Stimulated activated CD4-positive, alpha-beta T cell treated with anti-CD3 and anti-CD28 coated beads, Interleukin-1b, Interleukin-23, amount 100 ng/mL, for 48 hours (primary cell): ENCODE data around the gene PAPPA.

Experiments used
- DNase-seq: peaks from one replicate; pipeline ENCODE4 v3.0.0-alpha.2; 2020

Gene PAPPA

GRCh38 chr9:116152390-116152789 is 1.2 kb upstream of the PAPPA start:
- no peak for DNase-seq

GRCh38 chr9:116152941-116153764 is 438 bp upstream of the PAPPA start:
- no peak for DNase-seq

- DNase-seq: no peak
Measured at GRCh38 chr9:116154334-116154975, 864 bp downstream of the PAPPA start.

- no peak for DNase-seq
Measured at GRCh38 chr9:116154976-116155697, 1.5 kb downstream of the PAPPA start.

- DNase-seq: no peak
Measured at GRCh38 chr9:116155698-116156039, 2.1 kb downstream of the PAPPA start.

- no peak for DNase-seq
Measured at GRCh38 chr9:116156621-116157314, 3.2 kb downstream of the PAPPA start.

- no peak for DNase-seq
Measured at GRCh38 chr9:116157436-116158138, 4.0 kb downstream of the PAPPA start.

- DNase-seq: no peak
Measured at GRCh38 chr9:116160676-116161571, 7.3 kb downstream of the PAPPA start.

- no peak for DNase-seq
Measured at GRCh38 chr9:116162241-116162781, 8.7 kb downstream of the PAPPA start.

- no peak for DNase-seq
Measured at GRCh38 chr9:116163293-116164055, 9.9 kb downstream of the PAPPA start.

GRCh38 chr9:116165912-116166311 is 12.3 kb downstream of the PAPPA start:
- DNase-seq: no peak

GRCh38 chr9:116166713-116167112 is 13.1 kb downstream of the PAPPA start:
- no peak for DNase-seq

- no peak for DNase-seq
Measured at GRCh38 chr9:116168231-116168630, 14.6 kb downstream of the PAPPA start.

- DNase-seq: no peak
Measured at GRCh38 chr9:116172216-116172615, 18.6 kb downstream of the PAPPA start.

- no peak for DNase-seq
Measured at GRCh38 chr9:116174347-116174746, 20.8 kb downstream of the PAPPA start.

GRCh38 chr9:116175614-116176013 is 22.0 kb downstream of the PAPPA start:
- no peak for DNase-seq

GRCh38 chr9:116178481-116179211 is 25.1 kb downstream of the PAPPA start:
- no peak for DNase-seq

- DNase-seq: no peak
Measured at GRCh38 chr9:116179568-116179967, 26.0 kb downstream of the PAPPA start.

GRCh38 chr9:116181853-116182610 is 28.4 kb downstream of the PAPPA start:
- DNase-seq: no peak
